Cardiac fibroblast (primary cell): Measurements from ENCODE around the gene RNASE3.
"Not testable (repeated sequence)": the region's sequence is repeated elsewhere in the genome, so short reads cannot be mapped to it uniquely, and the experiment has no call there.

Experiments
- DNase-seq, 2 donors: peaks; one replicate each; pipeline versions ENCODE4 v3.0.0 to v3.0.0-alpha.2; 2010; ENCODE audit warnings: low read depth in 2 of 2
- H3K4me3 ChIP-seq, 2 donors: replicated peaks in 1 of 2; 1 replicate in 1 of 2; 2 replicates in 1 of 2; pipeline ENCODE4 v1.5.1; 2011; ENCODE audit warnings: low read depth in 2 of 2, low read length in 2 of 2, mild to moderate bottlenecking in 2 of 2, moderate library complexity in 1 of 2
- TF ChIP-seq, protein P1 (sequence below): IDR thresholded peaks from one replicate; pipeline ENCODE4 v1.5.1; 2011; ENCODE audit warnings: low read depth, mild to moderate bottlenecking, low read length, inconsistent platforms

Gene RNASE3

GRCh38 chr14:20891126-20891825 is at the start of gene RNASE3:
TSS of gene RNASE3 (plus strand) at chr14:20891385. CDS start at chr14:20891687, 302 bp downstream.
- not testable (repeated sequence) for H3K4me3 ChIP-seq, DNase-seq

DNA sequence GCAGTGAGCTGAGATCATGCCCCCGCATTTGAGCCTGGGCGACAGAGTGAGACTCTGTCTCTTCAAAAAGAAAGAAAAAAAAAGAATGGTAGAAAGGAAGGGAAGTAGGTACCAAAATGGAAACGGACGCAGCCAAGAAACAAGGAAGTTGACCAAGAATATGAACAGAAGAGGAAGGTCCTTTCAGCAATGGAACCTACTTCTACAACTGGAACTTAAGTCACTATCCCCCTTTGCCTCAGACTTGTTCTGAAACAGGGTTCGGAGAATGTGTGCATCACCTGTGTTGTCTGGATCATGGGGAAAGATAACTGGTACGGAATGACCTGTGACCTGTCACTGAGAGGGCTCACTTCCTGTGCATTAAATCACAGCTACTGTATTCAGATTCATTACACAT is 44.6 kb upstream of the RNASE3 start:
- TF ChIP-seq, protein P1, sequence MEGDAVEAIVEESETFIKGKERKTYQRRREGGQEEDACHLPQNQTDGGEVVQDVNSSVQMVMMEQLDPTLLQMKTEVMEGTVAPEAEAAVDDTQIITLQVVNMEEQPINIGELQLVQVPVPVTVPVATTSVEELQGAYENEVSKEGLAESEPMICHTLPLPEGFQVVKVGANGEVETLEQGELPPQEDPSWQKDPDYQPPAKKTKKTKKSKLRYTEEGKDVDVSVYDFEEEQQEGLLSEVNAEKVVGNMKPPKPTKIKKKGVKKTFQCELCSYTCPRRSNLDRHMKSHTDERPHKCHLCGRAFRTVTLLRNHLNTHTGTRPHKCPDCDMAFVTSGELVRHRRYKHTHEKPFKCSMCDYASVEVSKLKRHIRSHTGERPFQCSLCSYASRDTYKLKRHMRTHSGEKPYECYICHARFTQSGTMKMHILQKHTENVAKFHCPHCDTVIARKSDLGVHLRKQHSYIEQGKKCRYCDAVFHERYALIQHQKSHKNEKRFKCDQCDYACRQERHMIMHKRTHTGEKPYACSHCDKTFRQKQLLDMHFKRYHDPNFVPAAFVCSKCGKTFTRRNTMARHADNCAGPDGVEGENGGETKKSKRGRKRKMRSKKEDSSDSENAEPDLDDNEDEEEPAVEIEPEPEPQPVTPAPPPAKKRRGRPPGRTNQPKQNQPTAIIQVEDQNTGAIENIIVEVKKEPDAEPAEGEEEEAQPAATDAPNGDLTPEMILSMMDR: no peak
- no peak for DNase-seq
- H3K4me3 ChIP-seq: no peak overlapping the region

GRCh38 chr14:20848316-20848954 is 42.8 kb upstream of the RNASE3 start:
- DNase-seq: peak in 1 of 2 donors; percentile 58
- TF ChIP-seq, protein P1: no peak
- H3K4me3 ChIP-seq: no peak overlapping the region

GRCh38 chr14:20848955-20849570 is 42.1 kb upstream of the RNASE3 start:
- no peak overlapping the region for H3K4me3 ChIP-seq

DNA sequence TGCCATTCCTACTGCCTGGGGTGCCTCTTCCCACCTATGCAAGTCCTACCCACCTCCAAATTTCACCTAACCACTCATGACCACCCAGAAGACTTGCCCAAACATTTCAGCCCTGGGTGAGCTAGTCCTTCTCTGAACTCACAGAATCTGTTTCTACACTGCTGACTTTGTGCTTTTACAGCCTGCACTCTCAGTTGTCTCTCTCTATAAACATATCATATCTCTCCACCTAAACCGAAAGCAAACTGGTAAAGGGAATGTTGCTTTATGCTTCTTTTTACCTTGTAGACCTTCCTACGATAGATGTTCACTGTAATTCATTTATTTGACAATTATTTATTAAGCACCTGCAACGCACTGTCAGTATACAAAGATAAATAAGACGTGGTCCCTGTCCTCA is 38.1 kb upstream of the RNASE3 start:
- TF ChIP-seq, protein P1: no peak
- no peak for DNase-seq
- H3K4me3 ChIP-seq: no peak overlapping the region

More at GRCh38 chr14:20848955-20849570, 42.1 kb upstream of the RNASE3 start:
- TF ChIP-seq, protein P1: no peak
- DNase-seq: no peak

DNA sequence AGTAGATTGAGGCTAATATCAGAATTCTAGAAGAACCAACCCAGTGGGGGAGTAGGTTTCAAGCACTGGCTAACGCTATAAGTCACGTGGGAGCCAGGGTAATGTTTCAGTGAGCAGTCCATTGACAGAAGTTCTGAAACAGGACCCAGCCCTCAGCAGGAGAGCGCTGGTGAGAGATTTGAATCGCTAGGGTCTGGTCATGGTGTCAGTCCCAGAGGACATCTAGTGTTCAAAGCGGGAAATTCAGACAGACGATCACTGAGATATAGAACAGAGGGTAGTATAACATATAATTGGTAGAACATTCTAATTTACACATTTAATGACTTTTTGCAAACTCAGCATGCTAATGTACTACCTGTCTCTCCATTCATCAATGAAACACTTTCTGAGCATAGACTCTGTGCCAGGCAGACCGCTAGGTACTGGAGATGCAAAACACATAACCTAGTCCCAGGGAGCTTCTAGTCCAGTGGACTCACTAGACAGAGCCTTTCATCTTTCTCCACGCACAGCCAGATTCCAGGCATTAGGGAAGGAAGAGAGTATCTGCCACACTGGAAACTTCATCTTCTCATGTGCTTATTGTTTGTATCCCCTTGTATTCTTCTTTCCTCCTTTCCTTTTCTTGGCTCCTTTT is 35.4 kb upstream of the RNASE3 start:
- peak; percentile 72 to 78 for DNase-seq

More for the DNA sequence above, 35.4 kb upstream of the RNASE3 start:
- TF ChIP-seq, protein P1: peak; percentile 66
- no peak overlapping the region for H3K4me3 ChIP-seq
